Body of pancreas (tissue), 4 donors: ENCODE data around the gene AGBL4. TPM values are rescaled to one million over a fixed set of nuclear protein-coding genes. Genes with fewer than 3 reads are reported as not detected.

Source experiments
- ATAC-seq: fragments of 150-250 bp; one replicate; pipeline ENCODE4 v1.9.1; 2016
- DNase-seq, 4 donors: peaks; one replicate each; pipeline ENCODE4 v3.0.0-alpha.2; 2019
- H3K27ac ChIP-seq, 4 donors: fragments of 200-600 bp; sonication (generic); 1 replicate in 3 of 4; 2 replicates in 1 of 4; pipeline versions ENCODE4 v1.5.1 to v1.6.1; 2016 to 2019; ENCODE audit warnings: mild to moderate bottlenecking in 1 of 4, mixed read lengths in 1 of 4, moderate library complexity in 1 of 4
- H3K27me3 ChIP-seq, 2 donors: fragments of 200-600 bp; sonication (generic); one replicate each; pipeline ENCODE4 v1.6.0; 2016; ENCODE audit warnings: mild to moderate bottlenecking in 1 of 2
- H3K36me3 ChIP-seq, 2 donors: fragments of 200-600 bp; sonication (generic); replicated peaks in 1 of 2; 2 replicates each; pipeline ENCODE4 v1.5.1; 2016; ENCODE audit warnings: low read depth in 2 of 2; ENCODE audit not compliant: insufficient read depth in 1 of 2
- H3K4me1 ChIP-seq: fragments of 200-600 bp; sonication (generic); one replicate; pipeline ENCODE4 v1.6.0; 2016
- H3K4me3 ChIP-seq, 2 donors: fragments of 200-600 bp; sonication (generic); 1 replicate in 1 of 2; 2 replicates in 1 of 2; pipeline ENCODE4 v1.5.1; 2016 to 2019
- H3K9me3 ChIP-seq, 3 donors: fragments of 200-600 bp; sonication (generic); 1 replicate in 2 of 3; 2 replicates in 1 of 3; pipeline ENCODE4 v1.5.1; 2016
- CTCF ChIP-seq, 7 experiments: fragments of 450-650 bp in 4 of 7; fragments of 200-600 bp in 3 of 7; sonication (generic) in 3 of 7; IDR thresholded peaks; one replicate each; pipeline ENCODE4 v1.5.1; 2016 to 2019; ENCODE audit warnings: antibody characterized with exemption in 7 of 7
- POLR2A ChIP-seq, 3 donors: fragments of 450-650 bp; IDR thresholded peaks; one replicate each; pipeline ENCODE4 v1.6.1; 2016; ENCODE audit warnings: antibody characterized with exemption in 3 of 3, mild to moderate bottlenecking in 2 of 3
- WGBS, 2 donors: methylation state at CpG; one replicate each; pipeline ENCODE4 v1.1.5; 2017; 5-methylcytosine and 5-hydroxymethylcytosine counted together
- intact Hi-C: fragments of 100-400 bp; cut with DNase I; formaldehyde crosslinking; loops from one replicate; pipeline ENCODE4 v1.15.1; 2023
- total RNA-seq, 2 donors: library from RNA; depleted of rRNA; stranded (reverse); fragments of >200 nt; gene quantifications; one replicate each; pipeline ENCODE4 v1.1.0, GENCODE V29; 2016

Gene AGBL4
- total RNA-seq, 2 donors from 2014 or later = 0.33 to 0.78 TPM

DNA sequence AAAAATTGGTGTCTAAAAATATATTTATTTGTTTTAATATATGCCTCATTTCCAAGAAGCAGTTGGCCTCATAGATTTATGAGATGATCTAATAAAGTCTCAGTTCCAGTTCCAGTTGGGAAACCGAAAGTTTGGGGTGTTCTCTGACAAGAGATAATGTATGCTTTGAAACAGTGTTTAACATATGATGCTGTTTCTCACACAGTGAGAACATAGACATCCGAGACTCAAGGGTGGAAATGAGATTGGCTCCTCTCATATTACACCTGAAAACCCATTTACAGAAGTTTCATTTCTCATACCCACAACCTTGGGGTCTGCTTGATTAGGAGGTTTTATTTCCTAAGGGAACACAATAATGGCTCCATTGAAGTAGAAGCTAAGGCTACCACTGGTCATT, 1046.5 kb downstream of the AGBL4 start:
- Histone ChIP-seq H3K36me3 (no peaks in the 10 kb centered on the region), H3K9me3 (no peaks in the 10 kb centered on the region), H3K4me1 (no peaks in the 10 kb centered on the region), H3K27ac (no peak overlapping the region), H3K4me3 (no peak overlapping the region), H3K27me3 (no peaks in the 10 kb centered on the region)
- no peak for DNase-seq
- 66 to 70% methylated on average over 2 of the region's 2 CpGs for WGBS, 2 donors
- intact Hi-C loops = no loop called here
- no peak for TF ChIP-seq CTCF (IDR thresholded peaks at IDR 0.05)
- TF ChIP-seq POLR2A (IDR thresholded peaks at IDR 0.05) = no peak
- no peak for ATAC-seq

DNA sequence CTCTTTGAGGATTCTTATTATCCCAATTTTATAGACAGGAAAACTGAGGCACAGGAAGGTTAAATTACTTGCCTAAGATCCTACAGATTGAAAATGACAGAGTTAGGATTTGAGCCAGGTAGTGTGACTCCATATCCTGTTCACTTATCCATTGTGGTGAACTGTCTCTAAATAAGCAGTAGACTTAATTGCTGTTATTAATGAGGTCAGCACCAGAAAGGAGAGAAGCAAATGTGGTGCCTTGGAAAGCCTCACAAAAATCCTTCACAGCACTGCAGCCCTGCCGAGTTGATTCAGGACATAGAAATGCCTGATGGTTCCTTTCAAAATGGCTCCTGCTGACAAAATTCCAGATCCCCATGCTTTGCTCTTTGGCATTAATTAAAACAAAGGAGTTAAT, 1053.8 kb downstream of the AGBL4 start:
- no peaks in the 10 kb centered on the region for H3K4me1 ChIP-seq
- ATAC-seq (no peak), DNase-seq (no peak)
- no peak overlapping the region for H3K27ac ChIP-seq
- H3K9me3 ChIP-seq = no peaks in the 10 kb centered on the region
- no peak for TF ChIP-seq CTCF (IDR thresholded peaks at IDR 0.05)
- TF ChIP-seq POLR2A (IDR thresholded peaks at IDR 0.05) = no peak
- intact Hi-C loops = no loop called here
- H3K27me3 ChIP-seq = no peaks in the 10 kb centered on the region
- no peak overlapping the region for H3K4me3 ChIP-seq
- H3K36me3 ChIP-seq = no peaks in the 10 kb centered on the region
- 50 to 53% methylated on average over 1 of the region's 1 CpG for WGBS, 2 donors

DNA sequence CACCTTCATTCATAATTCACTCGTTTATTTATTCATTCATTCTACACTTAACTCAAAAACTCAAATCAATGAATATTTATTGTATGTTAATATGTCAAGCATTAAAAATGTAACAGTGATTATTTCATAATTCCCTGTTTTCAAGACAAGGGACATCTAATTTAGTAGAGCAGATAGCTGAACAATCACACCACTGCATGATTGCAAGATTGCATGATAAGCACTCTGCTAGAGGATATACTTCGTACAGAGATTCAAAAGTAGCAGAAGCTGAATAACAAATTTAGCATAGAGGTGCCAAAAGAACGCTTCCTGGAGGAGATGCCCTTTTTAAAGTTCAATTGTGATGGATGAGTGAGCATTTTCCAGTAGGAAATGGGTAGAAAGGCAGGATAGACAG, 1056.4 kb downstream of the AGBL4 start:
- no peak for TF ChIP-seq CTCF (IDR thresholded peaks at IDR 0.05)
- TF ChIP-seq POLR2A (IDR thresholded peaks at IDR 0.05) = no peak
- DNase-seq (no peak), ATAC-seq (no peak)
- no peak overlapping the region for H3K4me3 ChIP-seq
- 46 to 51% methylated on average over 3 of the region's 3 CpGs for WGBS, 2 donors
- no peaks in the 10 kb centered on the region for H3K9me3 ChIP-seq
- intact Hi-C loops = no loop called here
- H3K4me1 ChIP-seq = no peaks in the 10 kb centered on the region
- no peaks in the 10 kb centered on the region for H3K27me3 ChIP-seq
- no peaks in the 10 kb centered on the region for H3K36me3 ChIP-seq
- H3K27ac ChIP-seq = no peak overlapping the region

DNA sequence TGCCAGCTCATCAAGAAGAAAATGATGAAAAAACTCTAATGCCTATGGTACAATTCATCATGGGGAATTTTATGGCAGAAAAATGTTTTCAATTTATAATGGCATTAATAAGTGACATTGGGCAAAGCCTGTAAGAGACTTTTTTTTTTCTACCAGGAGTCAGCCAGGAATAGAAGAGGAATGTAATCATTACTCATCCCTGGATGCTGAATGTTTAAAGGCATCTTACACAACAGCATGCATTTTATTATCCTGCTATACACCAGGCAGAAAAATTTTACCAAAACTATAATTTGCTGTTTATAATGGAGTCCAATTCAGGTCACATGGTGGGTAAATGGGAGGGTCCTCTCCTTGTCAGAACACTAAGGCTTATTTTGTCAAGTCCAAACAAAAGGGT, 1057.2 kb downstream of the AGBL4 start:
- intact Hi-C loops = no loop called here
- H3K4me1 ChIP-seq = no peaks in the 10 kb centered on the region
- no peaks in the 10 kb centered on the region for H3K9me3 ChIP-seq
- H3K36me3 ChIP-seq = no peaks in the 10 kb centered on the region
- no peak overlapping the region for H3K4me3 ChIP-seq
- H3K27me3 ChIP-seq = no peaks in the 10 kb centered on the region
- ATAC-seq = no peak
- TF ChIP-seq POLR2A (IDR thresholded peaks at IDR 0.05) (no peak), CTCF (IDR thresholded peaks at IDR 0.05) (no peak)
- H3K27ac ChIP-seq = no peak overlapping the region
- DNase-seq = no peak

- no peaks in the 10 kb centered on the region for H3K36me3 ChIP-seq
- no peak overlapping the region for H3K4me3 ChIP-seq
- intact Hi-C loops = no loop called here
- H3K27ac ChIP-seq = no peak overlapping the region
- DNase-seq = no peak
- TF ChIP-seq CTCF (IDR thresholded peaks at IDR 0.05) = no peak
- H3K4me1 ChIP-seq = no peaks in the 10 kb centered on the region
- H3K27me3 ChIP-seq = no peaks in the 10 kb centered on the region
- ATAC-seq = no peak
- no peaks in the 10 kb centered on the region for H3K9me3 ChIP-seq
These were observed 1063.4 kb downstream of the AGBL4 start for GRCh38 chr1:48960320-48960719.
